Stimulated activated CD4-positive, alpha-beta T cell treated with anti-CD3 and anti-CD28 coated beads, Interleukin-1b, Interleukin-23, amount 100 ng/mL, for 24 hours (primary cell): Measurements from ENCODE around the gene ORC5.

Experiments used
- DNase-seq, 4 experiments: peaks; one replicate each; pipeline ENCODE4 v3.0.0-alpha.2; 2020; ENCODE audit warnings: low read depth in 4 of 4, low spot score in 1 of 4

Gene ORC5

GRCh38 chr7:104130726-104131125 is 77.1 kb downstream of the ORC5 start:
- no peak for DNase-seq

DNA sequence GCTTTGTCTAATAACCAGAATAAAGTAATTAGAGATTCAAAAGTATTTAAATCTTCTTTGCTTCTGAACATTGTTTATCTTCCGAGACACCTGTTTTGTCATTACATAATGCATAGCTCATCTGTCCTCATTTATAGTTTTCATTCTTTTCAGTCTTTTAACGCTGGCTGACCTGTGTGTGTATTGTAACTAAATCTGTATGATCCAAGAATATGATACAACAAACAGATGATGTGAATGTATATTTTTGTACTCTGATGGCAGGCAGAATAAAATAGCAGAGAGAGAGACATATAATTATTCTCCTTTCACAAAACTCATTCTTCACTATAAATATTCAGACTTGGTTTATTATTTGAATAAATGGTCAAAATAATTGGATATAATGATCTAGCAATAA is 80.6 kb downstream of the ORC5 start:
- no peak for DNase-seq

GRCh38 chr7:104126411-104126841 is 81.4 kb downstream of the ORC5 start:
- DNase-seq: no peak

- DNase-seq: no peak
Observed at GRCh38 chr7:104124893-104125477, 82.8 kb downstream of the ORC5 start.

GRCh38 chr7:104124469-104124868 is 83.3 kb downstream of the ORC5 start:
- DNase-seq: no peak

- DNase-seq: no peak
Observed at GRCh38 chr7:104123786-104124185, 84.0 kb downstream of the ORC5 start.

DNA sequence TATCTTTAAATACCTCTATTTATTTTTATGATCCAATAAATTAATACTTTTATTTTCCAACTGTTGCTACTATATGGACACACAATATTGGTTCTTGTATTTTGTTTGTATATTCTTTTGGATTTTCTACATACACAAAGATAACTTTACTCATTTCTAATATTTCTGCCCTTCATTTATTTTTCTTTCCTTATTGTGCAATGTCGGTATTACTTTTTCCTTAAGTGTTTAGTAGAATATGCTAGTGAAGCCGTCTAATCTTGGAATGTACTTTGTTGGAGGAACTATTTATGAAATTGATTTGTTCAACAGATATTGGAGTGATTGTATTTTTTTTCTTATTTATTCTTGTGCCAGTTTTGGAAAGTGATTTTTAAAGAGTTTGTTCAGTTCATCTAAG is 94.0 kb downstream of the ORC5 start:
- DNase-seq: no peak

DNA sequence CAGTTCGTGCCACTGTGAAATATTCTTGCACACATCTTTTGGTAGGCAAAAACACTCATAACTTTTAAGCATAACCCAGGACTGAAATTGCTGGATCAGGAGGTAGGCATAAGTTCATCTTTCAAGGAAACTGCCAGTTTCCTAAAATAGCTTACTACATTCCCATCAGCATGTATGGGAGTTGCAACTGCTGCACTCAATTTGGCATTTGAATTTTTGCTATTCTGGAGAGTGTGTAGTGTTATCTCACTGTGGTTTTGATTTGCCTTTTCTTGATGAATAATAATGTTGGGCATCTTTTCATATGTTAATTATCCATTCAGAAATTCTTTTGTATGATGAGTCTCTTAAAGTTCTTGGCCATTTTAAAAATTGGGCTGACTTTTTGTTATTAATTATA is 95.2 kb downstream of the ORC5 start:
- DNase-seq: no peak

DNA sequence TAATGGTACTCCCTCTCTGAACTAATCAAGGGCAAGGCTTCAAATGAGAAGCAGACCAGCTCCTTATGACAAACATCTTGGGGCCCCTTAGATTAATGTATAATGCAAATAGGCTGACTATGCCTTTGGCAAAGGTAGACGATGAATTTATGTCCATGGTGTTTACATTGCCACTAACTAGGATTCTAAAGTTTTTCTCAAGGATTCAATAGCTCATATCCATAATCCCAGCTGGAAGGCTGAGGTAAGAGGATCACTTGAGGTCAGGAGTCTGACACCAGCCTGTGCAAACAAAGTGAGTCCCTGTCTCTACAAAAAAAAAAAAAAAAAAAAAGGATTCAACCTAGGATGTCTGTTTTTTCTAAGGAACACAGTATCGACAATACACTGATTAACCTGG is 96.5 kb downstream of the ORC5 start:
- DNase-seq: no peak

DNA sequence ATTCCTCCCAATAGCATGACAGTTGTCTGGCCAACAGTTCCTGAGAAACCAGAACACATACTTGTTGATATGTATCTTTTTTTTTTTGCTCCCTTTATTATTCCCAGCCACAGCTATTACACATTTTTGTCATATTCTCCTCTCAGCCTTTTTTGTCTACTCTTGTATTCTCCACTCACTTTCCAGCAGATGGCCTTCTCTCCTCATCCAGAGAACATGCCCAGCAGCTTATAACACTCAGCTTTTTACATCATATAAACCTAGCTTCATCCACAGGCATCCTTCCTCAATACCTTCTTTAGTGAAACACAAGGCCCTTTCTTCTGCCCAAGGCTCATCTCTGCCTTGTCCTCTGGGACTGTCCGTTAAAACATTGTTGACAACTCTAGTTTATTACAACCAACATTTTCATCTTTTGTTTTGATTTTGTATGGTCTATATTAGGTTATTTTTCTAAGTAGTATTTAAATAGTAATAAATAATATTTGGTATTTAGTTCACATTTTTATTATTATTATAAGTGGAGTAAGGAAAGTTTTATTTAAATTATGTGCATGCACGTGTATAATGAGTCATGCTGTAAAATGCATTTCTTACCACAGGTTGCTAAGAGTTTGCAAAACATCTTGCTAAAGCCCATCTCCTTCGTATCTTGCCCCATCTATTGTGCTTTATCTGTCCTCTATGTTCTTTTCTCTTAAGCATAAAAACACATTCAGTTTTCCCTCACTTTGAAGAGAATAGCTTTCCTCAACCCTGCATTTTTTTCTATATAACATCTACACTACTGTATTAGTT is 101.5 kb downstream of the ORC5 start:
- DNase-seq: no peak

- no peak for DNase-seq
Observed at GRCh38 chr7:104098890-104099289, 108.9 kb downstream of the ORC5 start.

GRCh38 chr7:104096683-104097082 is 111.1 kb downstream of the ORC5 start:
- no peak for DNase-seq

- no peak for DNase-seq
Observed at GRCh38 chr7:104093127-104093526, 114.7 kb downstream of the ORC5 start.

GRCh38 chr7:104091242-104091641 is 116.6 kb downstream of the ORC5 start:
- DNase-seq: no peak

DNA sequence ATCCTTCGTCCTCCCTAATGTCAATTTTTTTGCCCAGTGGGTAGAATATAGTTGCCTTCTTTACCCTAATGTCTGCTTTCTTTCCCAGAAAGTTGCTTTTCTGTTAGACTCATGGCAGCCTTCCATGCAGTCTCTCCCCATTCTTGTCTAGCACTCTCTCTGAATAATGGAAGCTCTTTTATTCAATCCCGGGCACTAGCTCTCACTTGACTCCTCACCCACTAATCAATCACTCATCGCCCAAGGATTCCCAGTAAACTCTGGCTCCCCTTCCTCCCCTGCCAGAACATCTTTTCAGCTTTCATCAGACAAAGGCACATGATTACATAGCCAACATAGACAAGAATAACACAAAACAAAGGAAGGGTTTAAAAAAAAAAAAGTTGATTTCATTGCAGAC is 118.2 kb downstream of the ORC5 start:
- no peak for DNase-seq

DNA sequence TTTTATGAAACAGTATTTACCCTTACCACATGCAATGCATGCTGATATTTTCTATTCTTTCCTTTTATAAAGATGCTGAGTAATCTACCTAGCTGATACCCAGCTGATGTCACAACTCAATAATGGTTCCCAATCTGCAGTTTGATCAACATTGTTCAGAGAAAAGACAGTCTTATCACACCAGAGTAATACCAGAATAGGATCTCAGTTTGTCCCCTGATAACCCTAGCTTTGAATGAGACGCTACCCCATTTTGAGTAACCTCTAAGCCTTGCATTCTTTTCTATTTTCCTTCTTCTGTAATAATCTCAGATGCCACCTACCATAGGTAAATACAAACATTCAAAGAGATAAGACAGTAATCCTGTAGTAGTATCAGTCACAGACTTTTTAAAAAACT is 118.8 kb downstream of the ORC5 start:
- no peak for DNase-seq
